Midbrain (tissue), 1 donor: Measurements from ENCODE around the gene GALNT14.

Experiments used
- DNase-seq: peaks from one replicate; lab custom pipeline; 2025; lab: John Stamatoyannopoulos, UW

The GALNT14 gene

GRCh38 chr2:31058096-31059035, 79.9 kb downstream of the GALNT14 start:
- no peak for DNase-seq

- no peak for DNase-seq
Observed at GRCh38 chr2:31057691-31058090, 80.5 kb downstream of the GALNT14 start.

- DNase-seq: no peak
Observed at GRCh38 chr2:31055938-31056337, 82.3 kb downstream of the GALNT14 start.

GRCh38 chr2:31054842-31055388, 83.3 kb downstream of the GALNT14 start:
- no peak for DNase-seq

GRCh38 chr2:31053929-31054782, 84.1 kb downstream of the GALNT14 start:
- no peak for DNase-seq

- DNase-seq: no peak
Observed at GRCh38 chr2:31052284-31052683, 86.0 kb downstream of the GALNT14 start.

GRCh38 chr2:31051258-31052140, 86.7 kb downstream of the GALNT14 start:
- DNase-seq: no peak

GRCh38 chr2:31049916-31050588, 88.2 kb downstream of the GALNT14 start:
- no peak for DNase-seq

- DNase-seq: no peak
Observed at GRCh38 chr2:31049264-31049663, 89.0 kb downstream of the GALNT14 start.

- DNase-seq: no peak
Observed at GRCh38 chr2:31047599-31047998, 90.6 kb downstream of the GALNT14 start.

GRCh38 chr2:31038385-31038784, 99.9 kb downstream of the GALNT14 start:
- DNase-seq: no peak

GRCh38 chr2:31037058-31037457, 101.2 kb downstream of the GALNT14 start:
- no peak for DNase-seq

- no peak for DNase-seq
Observed at GRCh38 chr2:31033032-31033431, 105.2 kb downstream of the GALNT14 start.

GRCh38 chr2:31032475-31032874, 105.8 kb downstream of the GALNT14 start:
- no peak for DNase-seq

- no peak for DNase-seq
Observed at GRCh38 chr2:31031132-31031706, 107.0 kb downstream of the GALNT14 start.

- DNase-seq: no peak
Observed at GRCh38 chr2:31028417-31028816, 109.8 kb downstream of the GALNT14 start.

- no peak for DNase-seq
Observed at GRCh38 chr2:31027549-31027948, 110.7 kb downstream of the GALNT14 start.

GRCh38 chr2:31023541-31023940, 114.7 kb downstream of the GALNT14 start:
- no peak for DNase-seq

- no peak for DNase-seq
Observed at GRCh38 chr2:31020713-31021112, 117.5 kb downstream of the GALNT14 start.

- no peak for DNase-seq
Observed at GRCh38 chr2:31018280-31018679, 120.0 kb downstream of the GALNT14 start.

- no peak for DNase-seq
Observed at GRCh38 chr2:31016648-31017047, 121.6 kb downstream of the GALNT14 start.
